Measurements from ENCODE around the gene QPCT.

DNA sequence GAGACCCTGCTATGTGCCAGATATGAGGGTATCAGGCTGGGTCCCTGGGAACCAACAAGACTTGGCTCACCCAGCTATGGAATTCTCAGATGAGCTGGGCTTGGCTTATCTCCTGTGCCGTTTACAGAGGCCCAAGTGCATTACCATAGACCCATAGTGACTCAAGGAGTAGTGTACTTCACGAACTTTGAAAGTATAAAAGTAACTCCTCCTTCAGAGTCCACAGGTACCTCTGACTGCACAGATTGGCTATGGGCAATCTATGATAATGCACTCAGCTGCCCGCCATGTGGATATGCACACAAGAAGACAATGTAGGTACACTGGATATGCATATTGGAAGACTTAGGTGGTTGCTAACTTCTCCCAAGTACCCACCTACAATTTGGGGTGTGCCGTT, 78.4 kb downstream of the QPCT start:
- TF ChIP-seq, protein P1, sequence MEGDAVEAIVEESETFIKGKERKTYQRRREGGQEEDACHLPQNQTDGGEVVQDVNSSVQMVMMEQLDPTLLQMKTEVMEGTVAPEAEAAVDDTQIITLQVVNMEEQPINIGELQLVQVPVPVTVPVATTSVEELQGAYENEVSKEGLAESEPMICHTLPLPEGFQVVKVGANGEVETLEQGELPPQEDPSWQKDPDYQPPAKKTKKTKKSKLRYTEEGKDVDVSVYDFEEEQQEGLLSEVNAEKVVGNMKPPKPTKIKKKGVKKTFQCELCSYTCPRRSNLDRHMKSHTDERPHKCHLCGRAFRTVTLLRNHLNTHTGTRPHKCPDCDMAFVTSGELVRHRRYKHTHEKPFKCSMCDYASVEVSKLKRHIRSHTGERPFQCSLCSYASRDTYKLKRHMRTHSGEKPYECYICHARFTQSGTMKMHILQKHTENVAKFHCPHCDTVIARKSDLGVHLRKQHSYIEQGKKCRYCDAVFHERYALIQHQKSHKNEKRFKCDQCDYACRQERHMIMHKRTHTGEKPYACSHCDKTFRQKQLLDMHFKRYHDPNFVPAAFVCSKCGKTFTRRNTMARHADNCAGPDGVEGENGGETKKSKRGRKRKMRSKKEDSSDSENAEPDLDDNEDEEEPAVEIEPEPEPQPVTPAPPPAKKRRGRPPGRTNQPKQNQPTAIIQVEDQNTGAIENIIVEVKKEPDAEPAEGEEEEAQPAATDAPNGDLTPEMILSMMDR (IDR thresholded peaks at IDR 0.05), result no peak
- TF ChIP-seq POLR2A (IDR thresholded peaks at IDR 0.05), result no peak

All from lower leg skin (tissue), 3 donors.